DMS 273 (cell line): ENCODE results near the gene DHRS7C.
"Not testable (repeated sequence)": the region's sequence is repeated elsewhere in the genome, so short reads cannot be mapped to it uniquely, and the experiment has no call there.

Source experiments
- DNase-seq: peaks from one replicate; lab custom pipeline; 2025; ENCODE audit not compliant: unreplicated experiment; lab: John Stamatoyannopoulos, UW

DHRS7C gene

GRCh38 chr17:9810100-9810949 is 18.9 kb upstream of the DHRS7C start:
- no peak for DNase-seq

GRCh38 chr17:9809409-9809808 is 18.0 kb upstream of the DHRS7C start:
- DNase-seq: no peak

GRCh38 chr17:9806699-9807098 is 15.3 kb upstream of the DHRS7C start:
- DNase-seq: no peak

GRCh38 chr17:9805769-9806168 is 14.4 kb upstream of the DHRS7C start:
- no peak for DNase-seq

- DNase-seq: no peak
These were observed 11.3 kb upstream of the DHRS7C start for GRCh38 chr17:9802697-9803096.

GRCh38 chr17:9802294-9802693 is 10.9 kb upstream of the DHRS7C start:
- DNase-seq: no peak

- DNase-seq: no peak
These were observed 10.1 kb upstream of the DHRS7C start for GRCh38 chr17:9801505-9801904.

GRCh38 chr17:9798724-9799123 is 7.3 kb upstream of the DHRS7C start:
- no peak for DNase-seq

GRCh38 chr17:9798008-9798407 is 6.6 kb upstream of the DHRS7C start:
- peak; percentile 9 for DNase-seq

- no peak for DNase-seq
These were observed 919 bp upstream of the DHRS7C start for GRCh38 chr17:9792181-9792840.

GRCh38 chr17:9790316-9790715 is 1.1 kb downstream of the DHRS7C start:
- DNase-seq: no peak

GRCh38 chr17:9788601-9789000 is 2.8 kb downstream of the DHRS7C start:
- no peak for DNase-seq

- no peak for DNase-seq
These were observed 6.8 kb downstream of the DHRS7C start for GRCh38 chr17:9784544-9784943.

- not testable (repeated sequence) for DNase-seq
These were observed 7.9 kb downstream of the DHRS7C start for GRCh38 chr17:9783465-9783864.

- DNase-seq: no peak
These were observed 8.3 kb downstream of the DHRS7C start for GRCh38 chr17:9783050-9783449.

- no peak for DNase-seq
These were observed 10.8 kb downstream of the DHRS7C start for GRCh38 chr17:9780552-9780951.

- DNase-seq: no peak
These were observed 14.5 kb downstream of the DHRS7C start for GRCh38 chr17:9776911-9777310.

GRCh38 chr17:9772658-9773057 is 18.7 kb downstream of the DHRS7C start:
- DNase-seq: no peak

GRCh38 chr17:9771465-9771864 is 19.9 kb downstream of the DHRS7C start:
- DNase-seq: no peak

- no peak for DNase-seq
These were observed 22.2 kb downstream of the DHRS7C start for GRCh38 chr17:9769036-9769695.

- peak; percentile 58 for DNase-seq
These were observed 22.9 kb downstream of the DHRS7C start for GRCh38 chr17:9768381-9768934.
